IMR-90 (cell line): ENCODE data around the gene MTHFD2L. TPM values are rescaled to one million over a fixed set of nuclear protein-coding genes. Genes with fewer than 3 reads are reported as not detected.

Source experiments
- ATAC-seq: fragments of 200-7000 bp; cut with Tn5 transposase; 2 replicates; pipeline ENCODE4 v1.9.1; 2020; ENCODE audit warnings: low read depth, mild to moderate bottlenecking, moderate library complexity
- BruUV-seq: library from RNA; stranded (reverse); fragments of 400-500 nt; replicated peaks from 2 replicates; lab custom pipeline; 2021; lab: Mats Ljungman, UMichigan
- CTCF ChIA-PET: fragments of 300-600 bp; formaldehyde crosslinking; extraction: SDS; loops from one replicate; lab custom pipeline; 2021; ENCODE audit warnings: antibody characterized with exemption; lab: Yijun Ruan, JAX
- POLR2A ChIA-PET: fragments of 300-600 bp; sonication (Branson Sonifier 250); formaldehyde crosslinking; loops from one replicate; lab custom pipeline; 2022; ENCODE audit warnings: antibody characterized with exemption; ENCODE audit not compliant: unreplicated experiment; lab: Charles Lee
- DNase-seq: peaks from one replicate; pipeline ENCODE4 v3.0.0; 2013
- H2AFZ ChIP-seq: replicated peaks from 2 replicates; pipeline ENCODE3; 2013; ENCODE audit warnings: low read length, mild to moderate bottlenecking; ENCODE audit not compliant: poor library complexity
- H2AK5ac ChIP-seq: 2 replicates; pipeline ENCODE4 v1.6.1; 2013; ENCODE audit warnings: low read depth, low read length, inconsistent platforms
- H2AK9ac ChIP-seq: replicated peaks from 2 replicates; pipeline ENCODE3; 2013; ENCODE audit warnings: mild to moderate bottlenecking, low read depth, low read length, moderate library complexity; ENCODE audit not compliant: poor library complexity
- H2BK120ac ChIP-seq: 2 replicates; pipeline ENCODE4 v1.6.1; 2013; ENCODE audit warnings: low read depth, low read length, inconsistent platforms
- H2BK15ac ChIP-seq: 3 replicates; pipeline ENCODE4 v1.6.1; 2013; ENCODE audit warnings: low read depth, low read length, inconsistent platforms
- H2BK20ac ChIP-seq: 2 replicates; pipeline ENCODE4 v1.6.1; 2013; ENCODE audit warnings: low read depth, mild to moderate bottlenecking, inconsistent platforms, low read length, moderate library complexity
- H2BK5ac ChIP-seq: 2 replicates; pipeline ENCODE4 v1.6.1; 2013; ENCODE audit warnings: mild to moderate bottlenecking, low read depth, low read length, inconsistent platforms; ENCODE audit not compliant: poor library complexity, severe bottlenecking
- H3K14ac ChIP-seq: replicated peaks from 2 replicates; pipeline ENCODE4 v1.6.1; 2013; ENCODE audit warnings: low read depth, low read length, inconsistent platforms
- H3K18ac ChIP-seq: 2 replicates; pipeline ENCODE4 v1.6.1; 2013; ENCODE audit warnings: low read depth, low read length, control low read depth
- H3K23ac ChIP-seq: 2 replicates; pipeline ENCODE4 v1.6.1; 2013; ENCODE audit warnings: low read depth, low read length, inconsistent platforms
- H3K27ac ChIP-seq: 2 replicates; pipeline ENCODE4 v1.5.1; 2013; ENCODE audit warnings: mild to moderate bottlenecking, control low read depth, low read length; ENCODE audit not compliant: insufficient read depth
- H3K27me3 ChIP-seq: 2 replicates; pipeline ENCODE4 v1.6.1; 2013; ENCODE audit warnings: low read length; ENCODE audit not compliant: control insufficient read depth, insufficient read depth
- H3K36me3 ChIP-seq: 2 replicates; pipeline ENCODE4 v1.6.1; 2013; ENCODE audit warnings: low read length, mixed read lengths; ENCODE audit not compliant: control insufficient read depth, insufficient read depth
- H3K4ac ChIP-seq: 2 replicates; pipeline ENCODE4 v1.6.1; 2013; ENCODE audit warnings: low read depth, low read length, inconsistent platforms
- H3K4me1 ChIP-seq: 2 replicates; pipeline ENCODE4 v1.6.1; 2013; ENCODE audit warnings: low read length, mixed read lengths; ENCODE audit not compliant: control insufficient read depth, insufficient read depth
- H3K4me2 ChIP-seq: 2 replicates; pipeline ENCODE4 v1.6.1; 2013; ENCODE audit warnings: low read depth, mild to moderate bottlenecking, control low read depth, low read length, moderate library complexity
- H3K4me3 ChIP-seq: 2 replicates; pipeline ENCODE4 v1.5.1; 2013; ENCODE audit warnings: low read depth, mild to moderate bottlenecking, control low read depth, low read length, moderate library complexity; ENCODE audit not compliant: insufficient read depth
- H3K56ac ChIP-seq: 2 replicates; pipeline ENCODE4 v1.6.1; 2013; ENCODE audit warnings: low read length, inconsistent platforms; ENCODE audit not compliant: insufficient read depth; ENCODE audit errors: extremely low read depth
- H3K79me1 ChIP-seq, 2 experiments: 2 replicates each; pipeline ENCODE4 v1.6.1; 2013; ENCODE audit warnings: low read length in 2 of 2, inconsistent platforms in 1 of 2, low read depth in 1 of 2
- H3K9ac ChIP-seq: 2 replicates; pipeline ENCODE4 v1.6.1; 2013; ENCODE audit warnings: low read depth, low read length, control low read depth
- H3K9me1 ChIP-seq: 2 replicates; pipeline ENCODE4 v1.6.1; 2013; ENCODE audit warnings: low read length, inconsistent platforms; ENCODE audit not compliant: insufficient read depth
- H3K9me3 ChIP-seq: 2 replicates; pipeline ENCODE4 v1.6.1; 2013; ENCODE audit warnings: low read length; ENCODE audit not compliant: control insufficient read depth, insufficient read depth
- H4K20me1 ChIP-seq: 2 replicates; pipeline ENCODE4 v1.6.1; 2013; ENCODE audit warnings: low read length, inconsistent platforms; ENCODE audit not compliant: insufficient read depth
- H4K5ac ChIP-seq: 2 replicates; pipeline ENCODE4 v1.6.1; 2013; ENCODE audit warnings: mild to moderate bottlenecking, low read depth, low read length, control low read depth
- H4K8ac ChIP-seq, 2 experiments: 2 replicates each; pipeline ENCODE4 v1.6.1; 2013; ENCODE audit warnings: low read depth in 2 of 2, low read length in 2 of 2, control low read depth in 1 of 2, inconsistent platforms in 1 of 2
- H4K91ac ChIP-seq: 2 replicates; pipeline ENCODE4 v1.6.1; 2013; ENCODE audit warnings: low read depth, low read length, inconsistent platforms; ENCODE audit not compliant: insufficient read depth
- BHLHE40 ChIP-seq: fragments of 150-350 bp; IDR thresholded peaks from 2 replicates; pipeline ENCODE4 v1.6.1; 2016; ENCODE audit warnings: mild to moderate bottlenecking, low read depth, low read length
- CTCF ChIP-seq: conservative IDR thresholded peaks from 2 replicates; pipeline ENCODE4 v1.5.1; 2012; ENCODE audit warnings: mild to moderate bottlenecking, low read depth, low read length, improper control_type of control experiment
- FOS ChIP-seq: fragments of 150-350 bp; IDR thresholded peaks from 2 replicates; pipeline ENCODE4 v1.6.1; 2016; ENCODE audit warnings: low read depth, low read length
- MAZ ChIP-seq: IDR thresholded peaks from 2 replicates; pipeline ENCODE4 v1.6.1; 2012; ENCODE audit warnings: low read depth, mild to moderate bottlenecking, low read length, improper control_type of control experiment, moderate library complexity, borderline replicate concordance
- MXI1 ChIP-seq: IDR thresholded peaks from 2 replicates; pipeline ENCODE4 v1.6.1; 2012; ENCODE audit warnings: low read depth, mild to moderate bottlenecking, low read length, moderate library complexity, borderline replicate concordance
- NFE2L2 ChIP-seq: fragments of 150-350 bp; IDR thresholded peaks from 2 replicates; pipeline ENCODE4 v1.6.1; 2016; ENCODE audit warnings: low read depth, mild to moderate bottlenecking, low read length
- POLR2A ChIP-seq: IDR thresholded peaks from 2 replicates; pipeline ENCODE4 v1.6.1; 2012; ENCODE audit warnings: mild to moderate bottlenecking, low read depth, low read length
- RAD21 ChIP-seq: IDR thresholded peaks from 2 replicates; pipeline ENCODE4 v1.6.1; 2012; ENCODE audit warnings: low read length, improper control_type of control experiment
- RCOR1 ChIP-seq: IDR thresholded peaks from 2 replicates; pipeline ENCODE4 v1.6.1; 2012; ENCODE audit warnings: mild to moderate bottlenecking, low read length, improper control_type of control experiment; ENCODE audit not compliant: insufficient replicate concordance
- RFX5 ChIP-seq: IDR thresholded peaks from 2 replicates; pipeline ENCODE4 v1.8.0; 2012; ENCODE audit warnings: low read depth, mild to moderate bottlenecking, low read length, moderate library complexity
- SMC3 ChIP-seq: fragments of 150-350 bp; IDR thresholded peaks from 2 replicates; pipeline ENCODE4 v1.6.1; 2016; ENCODE audit warnings: low read depth, mild to moderate bottlenecking, antibody characterized with exemption, low read length, moderate library complexity
- USF2 ChIP-seq: fragments of 150-350 bp; IDR thresholded peaks from 2 replicates; pipeline ENCODE4 v1.6.1; 2017; ENCODE audit warnings: mild to moderate bottlenecking, antibody characterized with exemption, low read length, low read depth
- WGBS, 2 experiments: methylation state at CpG; one replicate each; pipeline versions ENCODE4 v1.1.5 to v1.1.7; 2013; ENCODE audit warnings: missing lambda C conversion rate in 2 of 2; ENCODE audit not compliant: insufficient read length in 1 of 2; ENCODE audit errors: extremely low coverage in 2 of 2; 5-methylcytosine and 5-hydroxymethylcytosine counted together
- dilution Hi-C: fragments of 300-500 bp; cut with HindIII; formaldehyde crosslinking; loops from one replicate; pipeline ENCODE4 v1.14.3; 2018; ENCODE audit warnings: low sequenced_read_pairs; ENCODE audit not compliant: unreplicated experiment
- in situ Hi-C: fragments of 300-500 bp; cut with MboI; formaldehyde crosslinking; loops from 3 replicates; pipeline ENCODE4 v1.14.3; 2019; ENCODE audit warnings: low sequenced_read_pairs, inconsistent platforms, mixed read lengths
- intact Hi-C: fragments of 100-400 bp; cut with micrococcal nuclease; formaldehyde crosslinking; loops from 2 replicates; pipeline ENCODE4 v1.10.0; 2022
- polyA plus RNA-seq, 3 experiments: library from polyadenylated mRNA; depleted of rRNA; stranded (reverse); fragments of >200 nt; gene quantifications; 2 replicates each; pipeline ENCODE4 v1.2.3, GENCODE V29; 2012; ENCODE audit warnings: low replicate concordance in 1 of 3
- total RNA-seq: library from RNA; depleted of rRNA; stranded (reverse); fragments of >200 nt; gene quantifications from 2 replicates; pipeline ENCODE4 v1.2.3, GENCODE V29; 2012

MTHFD2L gene
- total and polyA plus RNA-seq, 2 of the 4 experiments (the other 2 are of a cell fraction): 2.8 to 4.3 TPM

- no peak overlapping the region for H3K18ac ChIP-seq
- no peak overlapping the region for H2BK5ac ChIP-seq
- H4K91ac ChIP-seq: no peak overlapping the region
- DNase-seq (peak; percentile 67), ATAC-seq (peak; percentile 52; the same call in 1 of the 2 replicates)
- in situ Hi-C loops (no loop called here), dilution Hi-C loops (no loop called here), intact Hi-C loops (loop anchor here (1.0 kb wide), 1 partner anchor 82 kb away; no protein-coding TSS in a partner anchor)
- H2AFZ ChIP-seq: no peak overlapping the region
- H3K56ac ChIP-seq: no peak overlapping the region
- CTCF ChIA-PET: interaction anchor here (0.6 to 2.1 kb wide), 15 partner anchors 9 to 447 kb away, joined by 3 to 8 read pairs (median 3); no protein-coding TSS in a partner anchor
- no peak overlapping the region for H3K14ac ChIP-seq
- no peak overlapping the region for H2BK15ac ChIP-seq
- no peak overlapping the region for H2AK9ac ChIP-seq
- no peaks in the 10 kb centered on the region for H3K27me3 ChIP-seq
- no peak overlapping the region for H3K4me3 ChIP-seq
- no peak overlapping the region for H4K5ac ChIP-seq
- H3K27ac ChIP-seq: no peak overlapping the region
- no peaks in the 10 kb centered on the region; the same call in 1 of the 2 replicates for H3K9me1 ChIP-seq
- no peaks in the 10 kb centered on the region for H3K79me1 ChIP-seq
- H4K20me1 ChIP-seq: no peaks in the 10 kb centered on the region
- no peak overlapping the region for H3K4me2 ChIP-seq
- POLR2A ChIA-PET: interaction anchor here (0.6 kb wide), 1 partner anchor 11 kb away, joined by 4 read pairs; no protein-coding TSS in a partner anchor
- no peak overlapping the region for H4K8ac ChIP-seq
- H2BK120ac ChIP-seq: no peak overlapping the region
- no peak overlapping the region for H3K9ac ChIP-seq
- no peak overlapping the region for H2AK5ac ChIP-seq
- no TSS peak for BruUV-seq
- no peak overlapping the region; the same call in 1 of the 2 replicates for H2BK20ac ChIP-seq
- no peaks in the 10 kb centered on the region for H3K36me3 ChIP-seq
- no CpG with 5 or more reads among the region's 4 CpGs for WGBS, 2 experiments
- no peak overlapping the region for H3K23ac ChIP-seq
- peaks cover 6% of the 10 kb centered on the region; the same call in 1 of the 2 replicates for H3K4me1 ChIP-seq
- no peaks in the 10 kb centered on the region for H3K9me3 ChIP-seq
- H3K4ac ChIP-seq: no peak overlapping the region
- TF ChIP-seq FOS (no peak), RFX5 (no peak), MAZ (no peak), USF2 (no peak), POLR2A (no peak), CTCF (peak; percentile 65), NFE2L2 (no peak), BHLHE40 (no peak), RCOR1 (no peak), MXI1 (no peak), RAD21 (peak; percentile 54), SMC3 (peak; percentile 55)
Observed at GRCh38 chr4:74228691-74229640, 71.0 kb downstream of the MTHFD2L start.
